GM21423 (cell line): ENCODE data around the gene DLL4.
"Not testable (repeated sequence)": the region's sequence is repeated elsewhere in the genome, so short reads cannot be mapped to it uniquely, and the experiment has no call there.

ENCODE experiments used
- ATAC-seq: cut with Tn5 transposase; IDR thresholded peaks from one replicate; pipeline ENCODE4 v1.9.1; 2021; ENCODE audit warnings: mild to moderate bottlenecking, moderate library complexity; ENCODE audit not compliant: unreplicated experiment

DLL4 gene

DNA sequence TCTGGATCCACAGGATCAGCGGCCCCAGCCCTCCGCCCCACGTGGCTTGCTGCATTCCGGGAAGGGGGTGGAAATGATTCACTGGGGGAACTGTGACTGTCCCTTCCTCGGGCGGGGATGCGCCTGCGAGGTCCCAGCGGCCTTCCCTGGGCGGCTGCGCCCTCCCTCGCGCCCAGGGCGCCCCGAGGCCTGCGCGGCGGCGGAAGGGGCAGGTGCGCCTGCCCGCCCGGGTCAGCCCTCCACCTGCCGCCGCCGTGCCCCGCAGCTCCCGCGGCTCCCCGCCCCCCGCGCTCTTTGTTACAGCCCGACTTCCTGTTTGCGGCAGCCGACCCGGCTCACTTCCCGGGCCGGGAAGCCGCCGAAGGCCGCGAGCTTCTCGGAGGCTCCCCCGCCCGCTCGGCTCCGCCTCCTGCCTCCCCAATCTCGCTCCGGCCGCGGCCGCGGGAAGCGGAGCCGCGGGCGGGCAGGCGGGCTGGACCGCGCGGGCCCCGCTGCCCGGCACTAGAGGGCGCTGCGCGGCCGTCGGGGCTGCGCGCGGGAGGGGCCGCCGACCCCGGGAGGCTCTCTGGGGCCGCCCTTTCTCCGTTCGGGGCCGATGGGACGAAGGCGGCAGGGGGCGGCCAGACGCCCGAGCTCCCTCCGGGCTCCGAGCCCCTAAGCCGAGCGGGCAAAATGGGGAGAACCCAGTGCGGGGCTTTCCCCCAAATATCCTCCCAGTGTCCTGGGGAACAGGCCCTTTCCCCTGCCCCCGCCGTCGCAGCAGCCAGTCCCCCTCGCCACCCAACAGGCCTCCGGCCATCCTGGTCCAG, 12.6 kb downstream of the DLL4 start:
- ATAC-seq, result peak; percentile 61

DNA sequence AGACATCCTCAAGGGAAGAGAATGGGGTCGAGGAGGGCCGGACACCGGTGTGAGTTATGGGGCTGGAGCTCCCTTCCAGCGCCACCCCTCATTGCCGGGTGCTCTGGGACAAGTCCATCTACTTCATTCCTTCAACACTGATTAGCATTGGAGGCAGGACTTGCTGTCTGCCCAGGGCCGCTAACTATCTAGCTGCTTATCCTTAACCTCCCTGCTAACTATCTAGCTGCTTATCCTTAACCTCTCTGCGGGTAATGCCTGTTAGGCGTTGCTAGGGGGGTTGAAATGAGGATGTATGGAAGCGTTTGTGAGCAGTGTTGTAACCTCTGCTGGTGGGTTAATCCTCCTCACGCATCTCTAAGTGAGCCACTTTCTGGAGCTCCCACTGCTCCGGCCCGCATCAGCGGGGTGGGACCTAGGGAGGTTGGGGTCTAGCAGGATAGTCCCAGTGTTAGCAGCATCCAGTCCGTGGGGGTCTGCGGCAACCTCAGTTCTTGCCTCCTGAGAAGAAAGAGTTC, 13.3 kb downstream of the DLL4 start:
- no peak for ATAC-seq

DNA sequence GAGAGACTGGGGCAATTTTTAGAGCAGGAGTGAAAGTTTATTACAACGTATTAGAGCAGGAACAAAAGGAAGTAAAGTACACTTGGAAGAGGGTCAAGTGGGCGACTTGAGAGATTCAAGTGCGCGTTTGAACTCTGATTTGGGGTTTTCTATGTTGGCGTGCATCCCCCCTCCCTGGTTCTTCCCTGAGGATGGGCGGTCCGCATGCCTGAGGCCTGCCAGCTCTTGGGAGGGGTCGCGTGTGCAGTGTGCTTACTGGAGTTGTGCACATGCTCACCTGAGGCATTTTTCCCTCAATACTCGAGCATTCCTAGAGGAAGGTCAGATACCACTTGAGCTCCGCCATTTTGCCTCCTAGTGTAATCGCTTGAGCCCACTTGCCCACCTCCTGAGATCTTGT, 13.7 kb downstream of the DLL4 start:
- ATAC-seq, result no peak

DNA sequence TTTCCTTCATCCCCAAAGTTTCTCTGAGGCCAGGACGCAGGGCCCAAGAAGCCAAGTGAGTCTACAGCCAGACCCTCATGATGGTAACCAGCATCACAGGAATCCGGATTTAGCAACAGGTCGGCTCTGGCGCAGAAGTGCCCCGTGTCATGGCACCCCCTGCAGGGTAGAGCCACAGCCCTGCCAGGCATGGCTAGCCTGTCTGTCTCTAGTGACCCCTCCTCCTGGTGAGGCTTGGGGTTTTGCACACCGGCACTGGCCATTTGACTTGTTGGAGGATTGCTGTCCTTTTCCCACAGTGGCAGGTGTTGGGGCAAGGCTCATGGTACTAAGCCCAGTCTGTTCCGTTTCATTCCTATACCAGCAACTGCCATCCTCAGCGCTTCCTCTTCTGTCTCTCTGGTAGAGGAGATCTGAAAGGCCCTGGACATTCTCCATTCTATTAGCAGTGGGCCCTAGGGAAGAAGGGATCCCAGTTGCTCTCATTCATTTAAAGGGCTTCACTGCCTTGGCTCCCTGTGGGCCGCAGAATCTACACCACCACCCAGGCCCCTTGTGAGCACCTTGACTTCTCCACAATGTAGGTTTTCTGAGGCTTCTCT, 14.7 kb downstream of the DLL4 start:
- ATAC-seq, result no peak

DNA sequence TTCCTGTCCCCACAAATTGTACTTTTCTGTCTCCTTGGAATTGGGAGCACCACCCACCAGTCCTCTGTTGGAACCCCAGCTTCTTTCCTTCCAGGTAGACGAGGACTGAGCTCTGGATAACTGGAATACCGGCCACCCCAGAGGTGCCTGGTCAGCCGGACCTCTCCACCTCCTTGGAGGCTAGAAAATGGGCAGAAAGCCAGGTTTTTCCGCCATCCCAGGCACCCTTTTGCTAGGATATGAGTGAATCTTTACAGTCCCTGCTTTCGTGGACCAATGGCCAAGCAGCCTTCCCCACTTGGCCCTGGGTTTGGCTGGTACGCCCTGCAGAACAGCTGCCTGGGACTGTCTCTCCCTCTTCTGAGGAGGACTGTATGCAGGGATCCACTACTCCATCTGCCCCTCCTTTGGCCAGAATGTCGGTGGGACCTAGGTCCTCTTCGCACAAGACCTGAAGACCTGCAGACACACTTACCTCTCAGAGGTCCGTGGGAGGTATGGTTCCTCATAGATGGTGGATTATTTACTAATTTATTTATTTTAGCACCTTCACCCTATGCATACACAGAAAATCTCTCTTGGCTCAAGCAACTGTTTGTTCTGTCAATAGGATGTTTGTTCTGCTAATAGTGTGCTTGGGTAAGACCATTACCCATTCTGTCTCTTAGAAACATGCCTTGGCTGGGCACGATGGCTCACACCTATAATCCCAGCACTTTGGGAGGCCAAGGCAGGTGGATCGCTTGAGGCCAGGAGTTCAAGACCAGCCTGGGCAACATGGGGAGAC, 15.6 kb downstream of the DLL4 start:
- ATAC-seq, result no peak

DNA sequence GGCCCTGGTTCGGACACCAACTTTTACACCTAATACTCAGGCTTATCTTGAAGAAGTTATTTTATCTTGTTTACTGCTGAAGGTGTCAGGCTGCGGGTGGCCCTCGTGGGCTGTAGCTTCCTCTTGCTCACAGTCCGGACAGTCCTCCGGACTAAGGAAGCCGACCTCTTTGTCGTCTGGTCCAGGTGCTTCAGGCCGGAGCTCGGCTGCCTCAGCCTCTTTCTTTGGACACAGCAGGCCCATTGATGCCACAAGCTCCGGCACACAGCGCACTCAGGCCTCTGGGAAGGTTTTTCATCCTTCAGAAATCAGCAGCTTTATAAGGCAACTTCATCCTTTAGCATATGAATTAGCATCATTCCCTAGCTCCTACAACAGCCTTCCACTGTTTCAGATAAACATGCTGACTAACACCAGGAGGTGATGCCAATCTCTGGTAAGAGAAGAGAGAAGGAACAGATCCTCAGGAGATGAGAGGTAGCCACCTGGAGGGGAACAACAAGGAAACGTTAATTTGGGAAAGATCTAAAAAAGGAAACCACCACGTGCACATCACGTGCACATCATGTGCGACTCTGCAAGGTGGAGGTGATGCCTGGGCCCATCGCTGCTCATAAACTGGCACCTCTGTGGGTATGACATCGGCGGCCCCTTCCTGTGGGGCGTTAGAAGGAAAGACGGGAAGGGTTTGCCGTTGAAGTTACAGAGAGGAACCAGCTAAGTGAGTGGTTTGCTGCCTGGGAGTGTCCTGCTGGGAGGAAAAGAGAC, 19.8 kb downstream of the DLL4 start:
- ATAC-seq, result no peak

DNA sequence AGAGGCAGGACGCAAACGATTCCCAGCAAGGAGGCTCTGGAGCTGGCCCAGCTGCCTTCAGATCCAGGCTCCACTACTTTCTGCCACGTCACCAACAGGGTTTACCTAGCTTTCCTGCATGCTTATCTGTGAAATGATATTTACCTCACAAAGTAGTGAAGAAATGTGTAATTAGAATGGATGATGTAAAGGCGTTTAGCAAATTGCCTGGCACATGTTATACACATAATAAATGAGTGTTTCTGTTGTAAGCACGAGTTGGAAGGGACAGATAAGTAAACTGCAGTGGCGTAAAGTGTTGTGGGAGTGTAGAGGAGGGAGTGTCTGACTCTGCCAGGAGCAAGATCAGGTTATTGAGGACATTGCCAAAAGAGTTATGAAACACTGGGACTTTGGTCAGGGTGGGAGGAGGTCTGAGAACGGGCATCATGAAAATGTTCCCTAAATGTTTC, 20.6 kb downstream of the DLL4 start:
- ATAC-seq, result no peak

DNA sequence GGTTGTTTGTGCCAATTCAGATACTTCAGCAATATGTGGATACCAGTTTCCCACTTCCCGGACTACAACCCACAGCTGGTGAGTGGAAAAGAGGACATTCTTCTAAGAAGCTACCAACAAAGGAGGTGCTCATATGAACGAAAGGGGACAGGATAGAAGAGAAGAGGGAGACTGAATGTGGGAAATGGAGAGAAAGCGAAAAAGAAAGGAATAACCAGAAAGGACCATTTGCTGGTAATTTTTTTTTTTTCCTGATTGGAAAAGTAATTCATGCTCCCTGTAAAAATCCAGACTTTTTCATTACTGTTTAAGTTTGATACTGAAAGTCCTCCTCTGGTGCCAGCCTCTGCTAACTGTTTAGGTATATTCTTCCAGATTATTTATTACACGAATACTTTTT, 22.6 kb downstream of the DLL4 start:
- no peak for ATAC-seq

DNA sequence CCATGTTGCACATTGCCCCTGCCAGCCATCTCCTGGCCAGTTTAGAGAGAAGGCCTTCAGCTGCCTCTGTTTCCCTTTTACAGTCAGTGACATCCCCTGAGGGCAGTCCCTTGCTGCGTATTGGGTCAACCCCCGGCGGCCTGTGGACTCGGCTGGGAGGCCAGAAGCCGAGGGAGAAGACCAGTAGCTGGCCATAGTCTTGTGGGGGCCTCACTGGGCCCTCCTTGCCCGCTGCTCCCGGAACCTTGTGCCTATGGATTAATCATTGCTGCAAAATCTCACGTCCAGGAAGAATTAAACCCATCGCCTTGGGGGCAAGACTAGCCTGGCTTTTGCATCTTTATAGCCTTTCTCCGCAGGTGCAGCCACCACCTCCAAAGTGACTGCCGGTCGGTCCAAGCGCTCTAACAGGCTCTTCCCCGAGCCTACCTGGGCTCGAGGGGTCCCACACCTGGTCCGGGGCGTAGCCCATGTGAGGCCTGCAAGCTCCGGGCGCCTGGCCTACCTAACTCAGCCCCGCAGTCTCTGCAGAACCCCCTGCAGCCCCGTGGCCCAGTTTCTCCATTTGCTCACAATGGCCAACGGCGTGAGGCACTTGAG, 23.3 kb downstream of the DLL4 start:
- no peak for ATAC-seq

DNA sequence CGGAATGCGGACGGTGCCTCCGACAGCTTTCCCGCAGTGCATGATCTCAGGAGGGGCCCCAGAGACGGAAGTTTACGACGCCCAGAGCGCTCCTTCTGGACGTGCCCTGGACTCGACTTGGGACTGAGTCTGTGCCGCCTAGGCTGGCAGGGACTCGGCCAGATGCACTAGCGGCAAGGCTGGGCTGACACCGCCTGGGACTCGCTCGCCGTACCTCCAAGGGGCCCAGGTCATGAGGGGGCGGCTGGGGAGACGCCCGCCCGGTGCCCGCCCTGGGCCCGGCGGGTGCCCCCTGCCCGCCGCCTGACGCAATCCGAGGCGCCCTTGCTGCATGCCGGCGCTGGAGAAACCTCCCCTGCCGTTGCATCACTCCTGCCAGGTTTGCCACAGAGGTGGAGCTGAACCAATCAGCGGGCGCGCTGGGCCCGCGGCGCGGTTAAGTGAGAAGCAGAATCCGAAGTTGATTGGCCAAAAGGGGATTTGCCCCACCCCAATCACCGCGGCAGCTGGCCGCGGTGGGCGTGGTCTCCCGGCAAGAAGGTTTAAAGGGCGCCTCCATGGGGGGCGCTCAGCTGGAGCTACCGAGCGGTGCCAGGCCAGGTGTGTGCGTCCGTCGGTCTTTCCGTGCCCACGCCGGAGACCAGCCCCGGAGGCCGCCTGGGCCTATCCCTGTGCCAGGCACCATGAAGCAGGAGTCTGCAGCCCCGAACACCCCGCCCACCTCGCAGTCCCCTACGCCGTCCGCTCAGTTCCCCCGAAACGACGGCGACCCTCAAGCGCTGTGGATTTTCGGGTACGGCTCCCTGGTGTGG, 24.0 kb downstream of the DLL4 start, which contains the start of gene CHAC1:
Gene CHAC1 (plus strand): TSS at position 571 of the 812 bp plus-strand sequence. CDS start 113 bp downstream, at position 684.
- peak; percentile 88 for ATAC-seq

DNA sequence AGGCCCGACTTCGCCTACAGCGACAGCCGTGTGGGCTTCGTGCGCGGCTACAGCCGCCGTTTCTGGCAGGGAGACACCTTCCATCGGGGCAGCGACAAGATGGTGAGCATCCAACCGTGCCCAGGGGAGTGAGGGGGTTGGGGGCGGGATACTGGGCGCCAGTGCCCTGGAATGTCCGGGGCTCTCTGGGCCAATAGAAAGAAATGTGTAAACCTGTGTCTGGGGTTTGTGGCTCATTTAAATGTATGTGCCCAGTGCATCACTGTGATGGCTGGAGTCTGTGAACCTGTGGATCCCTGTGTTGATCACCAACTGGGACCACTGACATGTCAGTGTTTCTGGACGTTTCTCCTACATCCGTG, 24.6 kb downstream of the DLL4 start:
- no peak for ATAC-seq

DNA sequence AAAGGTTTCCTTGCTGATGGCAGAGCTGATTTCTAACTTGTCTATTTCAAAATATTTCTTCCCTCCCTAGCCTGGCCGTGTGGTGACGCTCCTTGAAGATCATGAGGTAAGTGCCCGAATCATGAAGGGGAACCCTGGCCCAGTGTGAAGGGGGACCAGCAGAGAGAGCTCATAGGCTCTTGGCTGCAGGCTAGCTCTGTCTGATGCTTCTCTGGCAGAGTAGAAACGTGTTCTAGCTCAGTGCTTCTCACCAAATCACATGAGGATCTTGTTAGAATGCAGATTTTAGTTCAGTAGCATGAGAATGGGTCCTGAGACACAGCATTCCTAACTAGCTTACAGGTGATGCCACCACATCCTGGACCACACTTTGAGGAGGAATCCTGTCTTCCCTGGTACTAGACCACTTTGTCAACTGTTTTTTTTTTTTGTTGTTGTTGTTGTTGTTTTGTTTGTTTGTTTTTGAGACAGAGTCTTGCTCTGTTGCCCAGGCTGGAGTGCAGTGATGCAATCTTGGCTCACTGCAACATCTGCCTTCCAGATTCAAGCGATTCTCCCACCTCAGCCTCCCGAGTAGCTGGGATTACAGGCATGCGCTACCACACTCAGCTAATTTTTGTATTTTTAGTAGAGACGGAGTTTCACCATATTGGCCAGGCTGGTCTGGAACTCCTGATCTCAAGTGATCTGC, 25.2 kb downstream of the DLL4 start:
- not testable (repeated sequence) for ATAC-seq

DNA sequence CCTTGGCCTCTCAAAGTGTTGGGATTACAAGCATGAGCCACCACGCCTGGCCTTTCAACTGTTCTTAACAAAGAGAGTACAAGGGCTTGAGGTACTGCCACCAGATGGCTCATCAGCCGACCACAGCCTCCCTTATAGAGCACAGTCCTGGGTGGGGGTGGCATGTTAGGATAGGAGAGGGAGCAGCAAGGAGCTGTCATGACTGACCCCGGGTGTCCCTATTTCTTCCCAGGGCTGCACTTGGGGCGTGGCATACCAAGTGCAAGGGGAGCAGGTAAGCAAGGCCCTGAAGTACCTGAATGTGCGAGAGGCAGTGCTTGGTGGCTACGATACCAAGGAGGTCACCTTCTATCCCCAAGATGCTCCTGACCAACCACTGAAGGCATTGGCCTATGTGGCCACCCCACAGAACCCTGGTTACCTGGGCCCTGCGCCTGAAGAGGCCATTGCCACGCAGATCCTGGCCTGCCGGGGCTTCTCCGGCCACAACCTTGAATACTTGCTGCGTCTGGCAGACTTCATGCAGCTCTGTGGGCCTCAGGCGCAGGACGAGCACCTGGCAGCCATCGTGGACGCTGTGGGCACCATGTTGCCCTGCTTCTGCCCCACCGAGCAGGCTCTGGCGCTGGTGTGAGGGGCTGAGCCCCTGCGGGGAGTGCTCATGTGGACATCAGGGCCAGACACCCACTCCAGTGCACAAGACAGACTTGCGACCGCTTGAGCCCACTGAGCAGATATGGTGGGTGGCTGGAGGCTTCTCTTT, 26.2 kb downstream of the DLL4 start:
- no peak for ATAC-seq

DNA sequence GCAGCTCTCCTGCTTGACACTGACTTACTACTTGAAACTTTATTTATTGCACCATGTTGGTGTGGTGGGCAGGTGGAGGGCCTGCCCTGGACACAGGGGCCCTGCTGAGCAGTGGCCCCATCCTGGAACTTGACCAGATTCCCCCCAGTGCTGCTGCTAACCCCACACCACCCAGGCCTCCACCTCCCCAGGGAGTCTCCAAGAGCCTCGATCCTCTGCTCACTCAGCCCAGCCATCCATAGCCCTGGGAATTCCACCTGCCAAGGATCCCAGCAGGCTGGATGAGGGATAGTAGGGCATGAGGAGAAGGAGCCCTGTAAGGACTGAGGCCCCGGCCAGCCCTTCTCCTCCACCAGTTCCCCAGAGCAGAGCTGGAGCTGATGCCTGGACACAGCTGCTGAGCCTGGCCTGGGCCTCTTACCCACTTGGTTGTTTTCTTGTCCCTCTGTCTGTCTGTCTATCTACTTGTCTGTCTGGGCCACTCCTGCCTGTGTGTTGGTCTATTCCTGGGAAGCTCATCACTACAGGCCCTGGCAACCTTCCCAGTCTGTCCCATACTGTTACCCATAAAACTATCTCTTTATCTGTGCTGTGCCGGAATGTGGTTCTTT, 26.9 kb downstream of the DLL4 start:
- no peak for ATAC-seq

DNA sequence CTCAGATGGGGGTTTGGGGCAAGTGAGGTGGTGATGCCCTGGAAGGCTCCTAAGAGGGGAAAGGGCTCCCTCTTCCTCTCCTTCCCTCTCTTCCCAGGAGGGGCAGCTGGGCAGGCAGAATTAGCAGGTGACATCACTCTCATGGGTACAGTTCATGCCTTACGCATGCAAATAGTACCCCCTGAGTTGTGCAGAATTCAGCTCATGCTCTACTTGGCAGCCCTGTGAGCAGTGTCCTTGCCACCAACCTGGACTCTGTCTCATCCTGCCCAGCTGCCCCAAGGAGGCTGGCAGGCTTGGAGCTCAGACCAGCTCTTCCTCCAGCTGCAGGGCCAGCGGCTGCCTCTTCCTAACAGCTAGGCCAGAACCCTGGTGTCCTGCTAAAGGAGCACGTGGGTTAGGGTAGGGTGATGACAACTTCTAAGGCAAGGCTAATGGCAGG, 27.4 kb downstream of the DLL4 start:
- no peak for ATAC-seq

DNA sequence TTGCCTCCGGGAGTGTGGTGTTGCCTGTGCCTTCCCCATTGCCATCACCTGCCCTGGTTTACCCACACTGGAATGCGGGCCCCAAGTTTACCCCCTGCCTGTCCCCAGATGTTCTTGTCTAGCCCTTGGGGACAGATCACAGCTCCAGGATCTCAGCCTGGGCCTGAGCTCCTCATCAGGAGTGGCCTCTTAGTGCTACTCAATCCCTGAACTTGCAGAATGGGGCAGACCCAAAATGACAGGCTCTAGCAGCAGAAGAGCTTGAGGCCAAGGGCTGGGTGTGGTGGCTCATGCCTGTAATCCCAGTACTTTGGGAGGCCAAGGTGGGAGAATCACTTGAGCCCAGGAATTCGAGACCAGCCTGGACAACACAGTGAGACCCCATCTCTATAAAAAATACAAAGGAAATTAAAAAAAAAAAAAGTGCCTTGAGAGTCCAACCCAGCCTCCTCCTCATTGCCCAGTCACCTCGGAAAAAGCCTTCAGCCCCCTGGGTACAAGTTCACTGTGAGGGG, 28.0 kb downstream of the DLL4 start:
- no peak for ATAC-seq

DNA sequence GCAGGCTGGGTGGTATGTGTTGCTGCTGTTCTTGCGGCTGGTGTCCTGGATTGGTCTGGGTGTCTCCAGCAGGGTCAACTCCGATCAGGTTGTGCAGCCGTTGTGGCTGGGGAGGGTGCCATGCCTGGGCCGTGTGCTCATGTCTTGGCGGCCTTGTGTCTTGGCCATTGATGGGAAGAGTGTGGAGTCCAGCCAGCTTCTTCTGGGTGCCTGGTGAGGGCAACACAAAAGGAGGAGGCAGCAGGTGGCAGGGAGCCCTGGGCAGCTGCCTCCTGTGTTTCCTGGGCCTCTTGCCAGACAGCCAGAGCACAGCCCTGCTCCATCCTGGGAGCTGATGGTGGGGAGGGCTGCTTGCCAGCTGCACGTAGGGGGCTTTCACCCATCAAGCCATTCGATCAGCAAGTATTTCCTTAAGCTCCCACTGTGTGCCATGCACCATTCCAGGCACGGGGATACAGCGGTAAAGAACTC, 28.5 kb downstream of the DLL4 start:
- no peak for ATAC-seq
